ENCODE data around the gene LRRC4C. TPM values are rescaled to one million over a fixed set of nuclear protein-coding genes. Genes with fewer than 3 reads are reported as not detected.

The LRRC4C gene
- total RNA-seq, 4 donors from 2014 or later = 1.5 to 2.8 (median 1.7) TPM

DNA sequence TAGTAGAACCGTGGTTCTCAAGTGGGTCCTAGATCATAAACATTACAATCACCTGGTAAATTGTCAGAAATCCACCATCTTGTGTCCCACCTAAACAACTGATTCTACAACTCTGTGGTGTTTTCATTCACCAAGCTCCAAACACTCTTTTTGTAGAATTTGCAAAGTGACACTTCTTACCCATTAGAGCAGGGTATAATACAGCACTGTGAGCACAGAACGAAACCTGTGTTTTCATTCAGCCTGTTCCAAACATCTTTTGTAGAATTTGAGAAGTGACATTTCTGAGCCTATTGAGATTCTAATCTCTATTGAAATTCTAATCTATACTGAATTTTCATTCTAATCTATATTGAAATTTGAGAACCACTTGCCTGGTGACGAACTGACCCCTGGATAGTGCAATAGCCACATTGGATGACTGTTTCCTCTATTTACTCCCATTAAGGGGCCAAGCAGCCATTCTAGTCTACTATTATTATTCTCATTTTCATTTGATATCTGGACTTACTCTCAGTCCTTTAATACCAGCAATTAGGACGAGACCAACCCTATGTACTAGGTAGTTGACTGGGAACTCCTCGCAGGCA lies 616.6 kb downstream of the LRRC4C start:
- WGBS, 2 donors (ENCODE audit: low coverage in 1 of 2) = 68 to 78% methylated on average over 5 of the region's 5 CpGs
- TF ChIP-seq, protein P1, sequence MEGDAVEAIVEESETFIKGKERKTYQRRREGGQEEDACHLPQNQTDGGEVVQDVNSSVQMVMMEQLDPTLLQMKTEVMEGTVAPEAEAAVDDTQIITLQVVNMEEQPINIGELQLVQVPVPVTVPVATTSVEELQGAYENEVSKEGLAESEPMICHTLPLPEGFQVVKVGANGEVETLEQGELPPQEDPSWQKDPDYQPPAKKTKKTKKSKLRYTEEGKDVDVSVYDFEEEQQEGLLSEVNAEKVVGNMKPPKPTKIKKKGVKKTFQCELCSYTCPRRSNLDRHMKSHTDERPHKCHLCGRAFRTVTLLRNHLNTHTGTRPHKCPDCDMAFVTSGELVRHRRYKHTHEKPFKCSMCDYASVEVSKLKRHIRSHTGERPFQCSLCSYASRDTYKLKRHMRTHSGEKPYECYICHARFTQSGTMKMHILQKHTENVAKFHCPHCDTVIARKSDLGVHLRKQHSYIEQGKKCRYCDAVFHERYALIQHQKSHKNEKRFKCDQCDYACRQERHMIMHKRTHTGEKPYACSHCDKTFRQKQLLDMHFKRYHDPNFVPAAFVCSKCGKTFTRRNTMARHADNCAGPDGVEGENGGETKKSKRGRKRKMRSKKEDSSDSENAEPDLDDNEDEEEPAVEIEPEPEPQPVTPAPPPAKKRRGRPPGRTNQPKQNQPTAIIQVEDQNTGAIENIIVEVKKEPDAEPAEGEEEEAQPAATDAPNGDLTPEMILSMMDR (IDR thresholded peaks at IDR 0.05) = no peak
- TF ChIP-seq EP300 (IDR thresholded peaks at IDR 0.05) = no peak
- no peak for TF ChIP-seq POLR2AphosphoS5 (IDR thresholded peaks at IDR 0.05)
- no peak for TF ChIP-seq POLR2A (IDR thresholded peaks at IDR 0.05)
- no peak overlapping the region for H3K4me3 ChIP-seq
- no peak overlapping the region for H3K27ac ChIP-seq
- no peaks in the 10 kb centered on the region for H3K36me3 ChIP-seq
- no peaks in the 10 kb centered on the region for H3K4me1 ChIP-seq
- no peak for ATAC-seq
- H3K9me3 ChIP-seq = peaks cover 0 to 8% (median 0%) of the 10 kb centered on the region in 3 donors
- H3K27me3 ChIP-seq = no peaks in the 10 kb centered on the region

DNA sequence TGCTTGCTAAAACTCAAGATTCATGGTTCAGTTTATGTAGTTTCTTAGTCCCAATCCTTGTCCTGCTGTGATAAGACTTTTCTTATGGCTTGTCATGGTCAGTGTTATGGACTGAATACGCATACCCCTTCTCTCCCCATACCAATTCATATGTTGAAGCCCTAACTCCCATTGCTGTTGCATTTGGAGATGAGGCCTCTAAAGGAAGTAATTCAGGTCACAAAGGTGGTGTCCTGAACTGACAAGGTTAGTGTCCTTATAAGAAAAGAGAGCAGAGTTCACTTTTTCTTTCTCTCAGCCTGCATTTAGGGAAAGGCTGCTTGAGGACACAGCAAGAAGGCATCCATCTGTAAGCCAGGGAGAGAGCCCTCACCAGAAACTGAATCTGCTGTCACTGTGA lies 618.2 kb downstream of the LRRC4C start:
- no peak for TF ChIP-seq EP300 (IDR thresholded peaks at IDR 0.05)
- no peak for TF ChIP-seq POLR2AphosphoS5 (IDR thresholded peaks at IDR 0.05)
- TF ChIP-seq POLR2A (IDR thresholded peaks at IDR 0.05) = no peak
- TF ChIP-seq, protein P1 (IDR thresholded peaks at IDR 0.05) = no peak
- H3K27me3 ChIP-seq = no peaks in the 10 kb centered on the region
- WGBS, 2 donors (ENCODE audit: low coverage in 1 of 2) = 73% methylated on average over 1 of the region's 1 CpG; no CpG with 5 or more reads in 1 of the 2 donors
- H3K27ac ChIP-seq = no peak overlapping the region
- no peaks in the 10 kb centered on the region for H3K4me1 ChIP-seq
- no peaks in the 10 kb centered on the region for H3K36me3 ChIP-seq
- H3K9me3 ChIP-seq = peaks cover 0 to 8% (median 0%) of the 10 kb centered on the region in 3 donors
- no peak for ATAC-seq
- no peak overlapping the region for H3K4me3 ChIP-seq

DNA sequence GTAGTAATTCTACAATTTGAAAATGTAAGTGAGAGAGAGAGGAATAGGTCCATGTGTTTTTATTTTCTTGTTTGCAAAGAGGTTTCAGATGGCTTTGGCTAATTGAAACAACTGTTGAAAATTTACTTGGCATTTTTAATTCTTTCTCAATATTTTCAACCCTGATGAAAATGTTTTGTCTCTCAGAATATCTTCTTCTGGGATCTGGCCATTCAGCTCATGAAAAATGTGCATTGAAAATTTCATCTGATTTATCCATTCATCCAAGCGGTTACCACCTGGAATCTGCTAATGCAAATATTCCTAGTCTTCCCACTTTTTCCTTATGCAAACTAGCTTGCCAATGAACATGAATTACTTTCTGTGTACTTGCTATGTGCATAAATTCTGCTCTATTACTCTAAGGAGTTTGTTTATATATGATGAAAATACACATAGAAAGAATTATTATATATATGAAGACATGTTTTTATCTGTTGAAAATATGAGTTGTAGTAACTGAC lies 621.2 kb downstream of the LRRC4C start:
- Histone ChIP-seq H3K27ac (no peak overlapping the region), H3K36me3 (no peaks in the 10 kb centered on the region), H3K27me3 (no peaks in the 10 kb centered on the region), H3K4me3 (no peak overlapping the region), H3K9me3 (peaks cover 0 to 8% (median 0%) of the 10 kb centered on the region in 3 donors), H3K4me1 (no peaks in the 10 kb centered on the region)
- TF ChIP-seq POLR2AphosphoS5 (IDR thresholded peaks at IDR 0.05) = no peak
- TF ChIP-seq, protein P1 (IDR thresholded peaks at IDR 0.05) = no peak
- TF ChIP-seq EP300 (IDR thresholded peaks at IDR 0.05) = no peak
- TF ChIP-seq POLR2A (IDR thresholded peaks at IDR 0.05) = no peak
- no peak for ATAC-seq
- 91 to 93% methylated on average over 1 of the region's 1 CpG for WGBS, 2 donors (ENCODE audit: low coverage in 1 of 2)

DNA sequence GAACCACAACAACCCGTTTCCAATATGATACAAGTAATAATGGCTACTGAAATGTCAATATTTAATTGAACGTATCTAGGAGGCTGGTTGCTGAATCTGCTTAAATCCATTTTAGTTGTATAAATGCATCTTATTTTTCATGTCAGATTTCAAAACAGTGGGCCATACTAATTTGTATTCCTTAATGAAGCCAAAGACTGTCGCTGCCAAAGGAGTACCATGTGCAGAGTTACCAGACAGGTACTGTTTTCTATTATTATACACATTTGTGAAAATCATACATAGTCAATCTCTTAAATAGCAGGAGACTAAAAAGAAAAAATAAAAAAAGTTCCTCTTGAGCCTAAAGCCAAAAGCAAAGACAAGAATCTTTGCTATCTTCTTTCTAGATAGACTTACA lies 632.3 kb downstream of the LRRC4C start:
- 76 to 97% methylated on average over 3 of the region's 3 CpGs for WGBS, 2 donors (ENCODE audit: low coverage in 1 of 2)
- TF ChIP-seq POLR2A (IDR thresholded peaks at IDR 0.05) = no peak
- TF ChIP-seq POLR2AphosphoS5 (IDR thresholded peaks at IDR 0.05) = no peak
- TF ChIP-seq, protein P1 (IDR thresholded peaks at IDR 0.05) = no peak
- no peak for TF ChIP-seq EP300 (IDR thresholded peaks at IDR 0.05)
- Histone ChIP-seq H3K27ac (no peak overlapping the region), H3K36me3 (no peaks in the 10 kb centered on the region), H3K27me3 (no peaks in the 10 kb centered on the region), H3K4me3 (no peak overlapping the region), H3K4me1 (no peaks in the 10 kb centered on the region), H3K9me3 (no peaks in the 10 kb centered on the region)
- ATAC-seq = no peak

DNA sequence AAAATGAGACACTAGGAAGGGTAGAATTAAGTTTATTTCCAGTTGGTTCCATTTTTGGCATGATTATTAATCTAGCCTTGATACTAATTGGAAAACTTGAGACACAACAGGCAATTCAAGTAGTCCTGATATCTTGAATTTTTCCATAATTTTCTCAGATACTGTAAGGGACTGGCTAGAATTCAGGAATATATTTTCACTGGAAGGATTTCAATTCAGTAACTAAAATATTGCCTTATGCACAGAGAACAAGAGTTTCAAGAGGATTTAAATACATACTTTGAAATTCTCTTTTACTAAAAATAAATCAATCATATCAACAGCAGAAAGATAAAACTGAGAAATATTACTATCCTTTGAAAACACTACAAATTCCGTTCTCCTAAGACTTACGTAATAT lies 632.9 kb downstream of the LRRC4C start:
- no peak for ATAC-seq
- whole genome bisulfite sequencing, 2 donors (ENCODE audit: low coverage in 1 of 2) = 57 to 59% methylated on average over 2 of the region's 2 CpGs
- TF ChIP-seq, protein P1 (IDR thresholded peaks at IDR 0.05) = no peak
- TF ChIP-seq POLR2AphosphoS5 (IDR thresholded peaks at IDR 0.05) = no peak
- TF ChIP-seq POLR2A (IDR thresholded peaks at IDR 0.05) = no peak
- no peak for TF ChIP-seq EP300 (IDR thresholded peaks at IDR 0.05)
- Histone ChIP-seq H3K4me1 (no peaks in the 10 kb centered on the region), H3K27ac (no peak overlapping the region), H3K36me3 (no peaks in the 10 kb centered on the region), H3K27me3 (no peaks in the 10 kb centered on the region), H3K9me3 (no peaks in the 10 kb centered on the region), H3K4me3 (no peak overlapping the region)

Measured in gastroesophageal sphincter (tissue), 4 donors.